Stimulated activated CD8-positive, alpha-beta memory T cell treated with anti-CD3 and anti-CD28 coated beads, Interleukin-12 subunit alpha, Interleukin-12 subunit beta, amount 100 ng/mL, for 24 hours (primary cell): ENCODE data around the gene BEX3.
"Not testable (repeated sequence)": the region's sequence is repeated elsewhere in the genome, so short reads cannot be mapped to it uniquely, and the experiment has no call there.

Experiments used
- DNase-seq: peaks from one replicate; pipeline ENCODE4 v3.0.0-alpha.2; 2020; ENCODE audit errors: extremely low read depth

BEX3 gene

GRCh38 chrX:103376118-103376978, at the start of gene BEX3:
TSS of gene BEX3 (plus strand) at chrX:103376538. CDS start at chrX:103377522, 984 bp downstream.
- DNase-seq, result no peak

- no peak for DNase-seq
Observed at GRCh38 chrX:103329991-103330390, 46.3 kb upstream of the BEX3 start, which contains the start of gene TCEAL7. TSS of gene TCEAL7 (plus strand) at chrX:103330239. CDS start at chrX:103331404, 1,165 bp downstream.

GRCh38 chrX:103330681-103331288, 45.6 kb upstream of the BEX3 start:
- no peak for DNase-seq

GRCh38 chrX:103338663-103339062, 37.7 kb upstream of the BEX3 start:
- no peak for DNase-seq

- no peak for DNase-seq
Observed at GRCh38 chrX:103343105-103343504, 33.2 kb upstream of the BEX3 start.

- DNase-seq, result no peak
Observed at GRCh38 chrX:103344606-103345005, 31.7 kb upstream of the BEX3 start.

- DNase-seq, result no peak
Observed at GRCh38 chrX:103347682-103348397, 28.5 kb upstream of the BEX3 start.

- no peak for DNase-seq
Observed at GRCh38 chrX:103356130-103356798, 20.1 kb upstream of the BEX3 start, which contains the start of gene TCEAL9. TSS of gene TCEAL9 (plus strand) at chrX:103356506. CDS start at chrX:103357685, 1,179 bp downstream.

- DNase-seq, result no peak
Observed at GRCh38 chrX:103356858-103357257, 19.5 kb upstream of the BEX3 start.

- DNase-seq, result no peak
Observed at GRCh38 chrX:103357871-103358270, 18.5 kb upstream of the BEX3 start.

- not testable (repeated sequence) for DNase-seq
Observed at GRCh38 chrX:103359605-103360004, 16.7 kb upstream of the BEX3 start.

GRCh38 chrX:103360092-103360491, 16.2 kb upstream of the BEX3 start:
- no peak for DNase-seq

- DNase-seq, result no peak
Observed at GRCh38 chrX:103360916-103361315, 15.4 kb upstream of the BEX3 start.

GRCh38 chrX:103361798-103362197, 14.5 kb upstream of the BEX3 start:
- no peak for DNase-seq

- no peak for DNase-seq
Observed at GRCh38 chrX:103362474-103362873, 13.9 kb upstream of the BEX3 start.

GRCh38 chrX:103363046-103363445, 13.3 kb upstream of the BEX3 start:
- no peak for DNase-seq

GRCh38 chrX:103367502-103367901, 8.8 kb upstream of the BEX3 start:
- no peak for DNase-seq

- no peak for DNase-seq
Observed at GRCh38 chrX:103369479-103369878, 6.9 kb upstream of the BEX3 start.

GRCh38 chrX:103372886-103373285, 3.5 kb upstream of the BEX3 start:
- no peak for DNase-seq

- no peak for DNase-seq
Observed at GRCh38 chrX:103373581-103373980, 2.8 kb upstream of the BEX3 start.

- DNase-seq, result no peak
Observed at GRCh38 chrX:103376979-103377324, 614 bp downstream of the BEX3 start.

- no peak for DNase-seq
Observed at GRCh38 chrX:103378990-103379389, 2.7 kb downstream of the BEX3 start.
